ENCODE measurements around the gene AP5B1.
A peak's percentile ranks its signal among the peaks of the same experiment; 100 is the strongest.
"Not testable (repeated sequence)": the region's sequence is repeated elsewhere in the genome, so short reads cannot be mapped to it uniquely, and the experiment has no call there.

The AP5B1 gene

DNA sequence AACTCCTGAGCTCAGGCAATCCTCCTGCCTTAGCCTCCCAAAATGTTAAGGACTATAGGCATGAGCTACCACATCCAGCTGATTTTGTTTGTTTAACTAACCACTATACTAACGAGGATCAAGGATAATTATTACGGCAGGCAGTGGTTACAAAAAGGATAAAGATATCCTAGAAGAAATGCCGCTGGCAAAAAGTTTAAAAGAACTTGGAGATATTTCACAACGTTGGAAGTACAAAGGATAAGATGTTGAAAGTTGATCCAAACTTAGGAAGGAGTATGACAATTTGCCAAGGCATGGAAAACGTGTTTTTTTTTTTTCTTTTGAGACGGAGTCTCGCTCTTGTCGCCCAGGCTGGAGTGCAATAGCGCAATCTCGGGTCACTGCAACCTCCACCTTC, 13.4 kb downstream of the AP5B1 start:
- no peak for DNase-seq (ENCODE audit: low spot score)

DNA sequence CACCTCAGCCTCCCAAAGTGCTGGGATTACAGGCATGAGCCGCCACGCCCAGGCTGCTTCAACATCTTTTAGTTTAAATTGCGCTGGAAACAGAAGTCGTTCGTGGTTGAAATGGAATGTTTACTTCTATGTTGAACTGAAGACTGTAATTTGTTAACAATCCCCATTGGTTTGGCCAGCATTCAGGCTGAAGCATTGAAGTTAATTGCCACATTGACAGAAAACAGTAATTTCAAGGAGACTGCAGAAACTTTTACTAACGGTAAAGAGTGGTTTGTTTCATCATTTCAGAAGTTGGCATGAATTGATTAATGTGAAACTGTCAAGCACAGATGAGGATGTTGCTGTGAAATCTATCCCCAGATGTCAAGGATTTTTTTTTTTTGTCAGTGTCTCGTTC, 14.2 kb downstream of the AP5B1 start:
- DNase-seq (ENCODE audit: low spot score), result no peak

DNA sequence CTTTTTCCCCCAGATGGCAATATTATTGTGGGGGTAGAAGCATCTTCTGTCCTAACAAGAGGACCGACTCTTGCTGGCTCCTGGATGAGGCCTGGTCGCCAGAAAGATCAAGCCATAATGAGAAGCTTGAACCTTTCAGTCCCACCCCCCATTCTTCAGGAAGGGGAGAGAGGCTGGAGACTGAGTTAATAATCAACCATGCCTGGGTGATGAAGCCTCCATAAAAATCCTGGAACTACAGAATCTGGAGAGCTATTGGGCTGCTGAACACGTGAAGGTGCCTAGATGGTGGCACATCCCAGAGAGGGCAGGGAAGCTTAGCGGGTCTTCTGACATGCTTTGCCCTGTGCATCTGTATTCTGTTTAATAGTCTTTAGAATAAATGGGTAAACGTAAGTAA, 16.3 kb downstream of the AP5B1 start:
- peak; percentile 37 for DNase-seq (ENCODE audit: low spot score)

DNA sequence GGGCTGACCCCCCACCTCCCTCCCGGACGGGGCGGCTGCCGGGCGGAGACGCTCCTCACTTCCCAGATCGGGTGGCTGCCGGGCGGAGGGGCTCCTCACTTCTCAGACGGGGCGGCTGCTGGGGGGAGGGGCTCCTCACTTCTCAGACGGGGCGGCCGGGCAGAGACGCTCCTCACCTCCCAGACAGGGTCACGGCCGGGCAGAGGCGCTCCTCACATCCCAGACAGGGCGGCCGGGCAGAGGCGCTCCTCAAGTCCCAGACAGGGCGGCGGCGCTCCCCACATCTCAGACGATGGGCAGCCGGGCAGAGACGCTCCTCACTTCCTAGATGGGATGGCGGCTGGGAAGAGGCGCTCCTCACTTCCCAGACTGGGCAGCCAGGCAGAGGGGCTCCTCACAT, 18.0 kb downstream of the AP5B1 start:
- not testable (repeated sequence) for DNase-seq (ENCODE audit: low spot score)

DNA sequence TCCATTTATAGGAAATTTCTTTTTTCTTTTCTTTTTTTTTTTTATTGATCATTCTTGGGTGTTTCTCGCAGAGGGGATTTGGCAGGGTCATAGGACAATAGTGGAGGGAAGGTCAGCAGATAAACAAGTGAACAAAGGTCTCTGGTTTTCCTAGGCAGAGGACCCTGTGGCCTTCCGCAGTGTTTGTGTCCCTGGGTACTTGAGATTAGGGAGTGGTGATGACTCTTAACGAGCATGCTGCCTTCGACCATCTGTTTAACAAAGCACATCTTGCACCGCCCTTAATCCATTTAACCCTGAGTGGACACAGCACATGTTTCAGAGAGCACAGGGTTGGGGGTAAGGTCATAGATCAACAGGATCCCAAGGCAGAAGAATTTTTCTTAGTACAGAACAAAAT, 18.6 kb downstream of the AP5B1 start:
- DNase-seq (ENCODE audit: low spot score), result not testable (repeated sequence)

DNA sequence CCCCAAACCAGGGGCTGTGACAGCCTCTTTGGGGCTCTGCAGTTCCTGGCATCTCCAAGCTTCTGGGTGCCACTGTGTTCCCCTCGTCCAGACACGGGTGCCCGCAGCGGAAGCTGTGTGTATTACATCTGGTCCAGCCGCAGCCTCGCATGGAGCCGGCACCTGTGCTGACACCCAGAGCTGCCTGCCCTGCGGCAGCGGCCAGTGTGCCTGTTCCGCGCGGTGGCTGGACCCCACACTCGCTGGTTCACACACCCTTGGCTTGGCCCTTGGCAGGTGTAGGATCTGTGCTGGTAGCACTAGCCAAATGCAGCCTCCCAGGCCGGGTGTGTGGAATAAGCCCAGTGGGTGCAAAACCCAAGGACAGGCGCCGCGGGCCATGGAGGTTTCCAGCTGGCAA, 35.7 kb downstream of the AP5B1 start:
- DNase-seq (ENCODE audit: low spot score), result no peak

DNA sequence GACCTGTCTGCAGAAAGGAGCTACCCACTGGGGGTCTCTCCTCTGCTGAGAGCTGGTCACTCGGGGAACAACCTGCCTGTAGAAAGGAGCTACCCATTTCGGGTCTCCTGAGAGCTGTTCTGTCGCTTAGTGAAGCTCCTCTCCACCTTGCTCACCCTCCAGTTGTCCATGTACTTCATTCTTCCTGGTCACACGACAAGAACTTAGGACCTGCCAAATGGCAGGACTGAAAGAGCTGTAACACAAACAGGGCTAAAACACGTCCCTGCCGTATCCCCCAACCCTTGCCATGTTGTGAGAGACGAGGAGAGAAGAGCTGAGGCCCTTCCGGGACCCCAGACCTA, 36.1 kb downstream of the AP5B1 start:
- no peak for DNase-seq (ENCODE audit: low spot score)

DNA sequence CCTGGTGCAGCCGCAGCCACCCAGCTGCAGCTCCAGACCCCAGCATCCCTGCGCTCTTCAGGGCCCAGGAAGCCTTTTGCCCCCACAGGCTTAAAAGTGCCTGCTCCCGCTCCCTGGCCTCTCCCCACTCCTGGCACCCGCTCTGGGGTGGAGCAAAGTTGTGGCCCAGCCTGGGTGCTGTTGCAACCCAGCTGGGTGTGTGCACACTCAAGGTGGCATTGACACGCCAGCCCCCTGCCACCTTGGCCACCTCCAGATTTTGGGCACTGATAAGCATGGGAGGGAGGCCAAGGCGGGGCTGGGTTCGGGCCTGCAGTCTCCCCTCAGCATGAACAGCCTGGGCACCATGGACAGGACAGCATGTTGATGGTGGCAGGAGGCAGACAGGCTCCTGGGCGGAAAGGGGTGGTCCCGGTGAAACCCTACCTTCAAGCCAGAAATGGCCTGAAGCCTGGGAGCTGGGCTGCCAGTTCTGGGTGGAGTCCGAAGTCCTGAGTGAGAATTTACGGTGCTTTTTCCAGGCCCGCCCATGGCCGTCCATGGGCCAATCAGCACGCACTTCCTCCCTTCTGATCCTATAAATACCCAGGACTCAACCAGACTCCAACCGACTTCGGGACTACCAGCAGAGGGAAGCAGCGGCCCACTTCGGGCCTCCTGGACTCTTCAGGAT, 36.6 kb downstream of the AP5B1 start:
- DNase-seq (ENCODE audit: low spot score), result peak; percentile 58

DNA sequence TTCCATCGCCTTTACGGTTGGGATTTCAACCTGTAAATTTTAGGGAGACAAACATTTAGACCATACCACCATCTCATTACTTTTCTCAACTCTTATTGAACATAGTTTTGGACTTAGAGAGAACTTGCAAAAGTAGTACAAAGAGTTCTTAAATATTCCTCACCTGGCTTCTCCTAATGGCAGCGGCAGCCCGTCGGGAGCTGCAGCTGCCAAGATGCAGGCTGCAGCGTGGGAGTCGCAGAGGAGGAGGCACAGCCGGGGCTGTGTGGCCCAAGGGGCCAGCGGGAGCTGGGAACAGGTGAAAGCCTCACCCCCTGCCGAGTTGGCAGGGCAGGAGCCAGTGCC, 37.1 kb downstream of the AP5B1 start:
- no peak for DNase-seq (ENCODE audit: low spot score)

DNA sequence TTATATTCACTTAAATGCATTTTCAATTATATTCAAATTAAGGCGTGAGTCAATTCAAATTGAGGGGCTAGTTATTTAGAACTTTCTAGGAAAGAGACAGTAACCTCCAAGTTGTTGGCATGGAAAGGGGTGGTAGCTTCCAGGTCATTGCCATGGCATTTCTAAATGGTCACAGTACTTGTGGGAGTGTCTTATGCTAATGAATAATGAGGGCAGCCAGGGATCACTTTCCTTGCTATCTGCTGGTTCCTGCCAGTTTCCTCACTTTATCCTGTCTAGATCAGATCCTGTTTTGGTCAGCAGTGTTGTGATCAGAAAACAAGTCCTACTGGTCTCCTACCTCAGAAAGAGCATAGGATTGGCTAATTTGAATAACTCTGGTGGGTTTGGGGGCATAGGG, 38.4 kb downstream of the AP5B1 start:
- DNase-seq (ENCODE audit: low spot score), result no peak

DNA sequence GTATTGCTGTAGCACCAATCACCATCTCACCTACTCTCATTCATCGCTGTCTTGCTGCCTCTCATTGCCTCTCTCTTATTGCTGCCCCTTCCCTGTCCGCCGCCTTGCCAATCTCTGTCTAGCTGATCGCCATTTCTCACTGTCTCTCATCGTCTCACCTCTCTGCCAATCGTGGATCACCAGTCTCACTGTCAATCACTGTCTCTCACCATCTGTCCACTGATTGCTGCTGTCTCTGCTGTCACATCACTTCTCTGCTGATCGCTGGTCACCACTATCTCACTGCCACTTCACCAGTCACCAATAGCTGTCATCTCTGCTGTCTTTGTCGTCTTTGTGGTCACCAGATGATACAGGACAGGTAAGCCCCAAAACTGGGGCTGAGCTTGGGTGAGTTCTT, 39.6 kb downstream of the AP5B1 start:
- no peak for DNase-seq (ENCODE audit: low spot score)

DNA sequence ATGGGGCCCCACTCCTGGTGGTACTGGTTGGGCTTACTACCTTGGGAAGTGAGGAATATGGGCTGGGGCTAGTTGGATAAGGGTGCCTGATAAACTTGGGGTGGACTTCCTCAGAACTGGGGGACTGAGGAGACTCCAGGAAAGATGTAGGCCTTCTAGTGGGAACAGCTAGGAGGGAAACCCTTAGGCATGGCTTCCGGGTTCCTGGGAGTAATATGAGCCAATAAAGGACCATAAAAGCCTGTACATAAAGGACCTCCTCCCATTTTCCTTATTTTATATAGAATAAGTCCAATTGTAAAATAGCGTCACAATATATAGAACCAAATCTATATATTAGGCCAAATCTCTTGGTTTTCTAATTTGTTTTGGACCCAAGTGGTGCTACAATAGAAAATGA, 41.8 kb downstream of the AP5B1 start:
- DNase-seq (ENCODE audit: low spot score), result no peak

DNA sequence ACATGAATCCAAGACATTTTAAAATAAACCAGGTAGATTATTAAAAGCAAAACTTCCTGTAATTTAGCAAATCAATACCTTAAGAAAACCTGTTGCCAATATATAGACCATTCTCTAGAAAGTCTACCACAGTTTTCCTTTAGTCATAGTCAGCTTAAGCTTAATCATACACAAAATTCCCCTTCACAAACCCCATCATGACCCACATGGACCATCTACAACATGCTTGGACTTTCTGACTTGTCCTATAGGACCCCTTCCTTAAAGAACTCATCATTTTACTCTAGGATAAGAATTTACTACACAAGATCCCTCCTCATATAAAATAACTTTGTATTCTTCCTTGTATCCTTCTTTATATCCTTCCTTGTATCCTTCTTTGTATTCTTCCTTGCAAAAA, 44.0 kb downstream of the AP5B1 start:
- DNase-seq (ENCODE audit: low spot score), result no peak

DNA sequence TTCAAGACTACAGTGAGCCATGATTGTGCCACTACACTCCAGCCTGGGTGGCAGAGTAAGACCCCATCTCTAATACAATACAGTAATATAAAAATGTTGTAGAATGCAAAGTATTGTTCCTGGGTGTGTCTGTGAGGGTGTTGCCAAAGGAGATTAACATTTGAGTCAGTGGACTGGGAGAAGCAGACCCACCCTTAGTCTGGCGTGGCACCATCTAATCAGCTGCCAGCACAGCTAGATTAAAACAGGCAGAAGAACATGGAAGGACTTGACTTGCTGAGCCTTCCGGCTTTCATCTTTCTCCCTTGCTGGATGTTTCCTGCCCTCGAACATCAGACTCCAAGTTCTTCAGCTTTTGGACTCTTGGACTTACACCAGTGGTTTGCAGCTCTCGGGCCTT, 45.7 kb downstream of the AP5B1 start:
- not testable (repeated sequence) for DNase-seq (ENCODE audit: low spot score)

DNA sequence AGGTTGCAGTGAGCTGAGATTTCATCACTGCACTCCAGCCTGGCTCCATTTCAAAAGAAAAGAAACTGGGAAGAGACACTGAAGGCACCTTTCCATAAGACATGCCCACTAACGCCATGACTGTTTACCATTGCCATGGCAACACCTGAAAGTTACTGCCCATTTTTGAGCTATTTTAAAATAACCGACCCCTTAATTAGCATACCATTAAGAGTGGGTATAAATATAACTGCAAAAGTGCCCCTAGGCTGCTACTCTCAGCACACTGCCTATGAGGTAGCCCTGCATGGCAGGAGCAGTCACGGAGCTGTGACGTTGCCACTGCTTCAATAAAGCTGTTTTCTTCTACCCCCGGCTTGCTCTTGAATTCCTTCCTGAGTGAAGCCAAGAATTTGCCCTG, 50.3 kb downstream of the AP5B1 start:
- DNase-seq (ENCODE audit: low spot score), result no peak

DNA sequence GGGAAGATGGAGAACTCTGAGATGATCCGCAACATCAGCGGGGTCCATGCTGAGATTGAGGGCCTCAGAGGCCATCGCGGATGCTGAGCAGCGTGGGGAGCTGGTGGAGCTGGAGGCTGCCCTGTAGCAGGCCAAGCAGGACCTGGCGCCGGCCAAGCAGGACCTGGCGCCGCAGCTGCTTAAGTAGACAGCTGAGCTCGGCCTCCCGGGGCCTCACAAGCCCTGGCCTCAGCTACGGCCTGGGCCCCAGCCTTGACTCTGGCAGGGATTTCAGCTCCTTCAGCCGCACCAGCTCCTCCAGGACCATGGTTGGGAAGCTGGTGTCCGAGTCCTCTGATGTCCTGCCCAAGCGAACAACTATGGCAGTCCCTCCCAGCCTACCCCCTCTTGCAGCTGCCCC, 52.9 kb downstream of the AP5B1 start:
- no peak for DNase-seq (ENCODE audit: low spot score)

DNA sequence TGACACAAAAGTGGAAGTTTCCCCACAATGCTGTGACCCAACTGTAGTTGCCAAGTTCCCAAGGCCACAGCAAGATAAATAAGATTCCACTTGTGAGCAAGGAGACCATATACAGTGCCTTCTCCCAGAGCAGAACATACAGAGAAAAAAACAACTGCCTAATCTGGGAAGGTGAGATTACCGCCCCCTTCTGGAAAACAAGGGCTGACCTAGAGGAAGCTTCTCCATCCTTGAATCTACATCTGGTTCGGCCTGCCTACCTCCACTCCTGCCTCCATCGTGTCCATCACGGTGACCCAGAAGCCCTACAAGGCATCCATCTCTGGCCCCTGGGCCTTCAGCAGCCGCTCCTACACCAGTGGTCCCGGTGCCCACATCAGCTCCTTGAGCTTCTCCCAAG, 54.1 kb downstream of the AP5B1 start:
- DNase-seq (ENCODE audit: low spot score), result no peak

Measured in HuH-7.5 (cell line).